Measurements from ENCODE around the gene LAMA5.

LAMA5 gene

DNA sequence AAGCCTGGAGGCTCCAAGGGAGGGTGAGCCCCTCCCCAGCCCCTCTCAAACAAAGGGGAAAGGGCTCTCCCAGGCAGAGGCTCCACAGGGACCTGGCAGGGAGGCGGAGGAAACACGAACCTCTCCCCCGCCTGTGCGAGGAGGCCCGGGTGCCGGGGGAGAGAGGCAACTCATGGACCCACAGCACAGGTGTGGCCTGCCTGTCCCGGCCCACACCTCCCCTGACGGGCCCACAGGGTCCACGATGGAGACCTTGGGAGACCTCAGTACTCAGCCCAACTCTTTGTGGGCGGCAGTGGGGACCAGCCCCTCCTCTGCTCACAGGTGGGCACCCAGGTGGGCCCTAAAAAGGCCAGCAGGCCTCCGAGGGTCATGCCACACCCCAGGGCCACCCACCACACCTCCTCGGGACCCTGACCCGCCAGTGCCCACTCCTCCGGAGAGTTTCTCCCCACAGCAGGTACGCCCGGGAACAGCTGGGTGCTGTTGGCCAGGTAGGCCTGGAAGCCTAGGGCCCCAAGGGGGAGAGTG, 12.2 kb downstream of the LAMA5 start:
- Histone ChIP-seq H3K4me2 (no peak overlapping the region), H3K9ac (no peak overlapping the region), H2AFZ (ENCODE audit: low read depth) (no peak overlapping the region), H4K20me1 (ENCODE audit: insufficient read depth) (no peaks in the 10 kb centered on the region), H3K4me1 (ENCODE audit: low read depth, poor library complexity, severe bottlenecking) (no peaks in the 10 kb centered on the region), H3K79me2 (ENCODE audit: insufficient read depth, low read depth) (no peaks in the 10 kb centered on the region), H3K27me3 (ENCODE audit: insufficient read depth, low read depth) (no peaks in the 10 kb centered on the region), H3K4me3 (IDR thresholded peaks at IDR 0.05; ENCODE audit: insufficient read depth, low read depth, low read length) (no peak overlapping the region), H3K36me3 (ENCODE audit: insufficient read depth) (no peaks in the 10 kb centered on the region), H3K27ac (no peak overlapping the region)
- no peak for TF ChIP-seq CTCF (conservative IDR thresholded peaks at IDR 0.05; ENCODE audit: low read depth, low read length)

- Histone ChIP-seq H3K79me2 (ENCODE audit: insufficient read depth, low read depth) (no peaks in the 10 kb centered on the region), H3K27ac (no peak overlapping the region), H3K4me2 (no peak overlapping the region), H4K20me1 (ENCODE audit: insufficient read depth) (no peaks in the 10 kb centered on the region), H2AFZ (ENCODE audit: low read depth) (no peak overlapping the region), H3K9ac (no peak overlapping the region), H3K4me1 (ENCODE audit: low read depth, poor library complexity, severe bottlenecking) (no peaks in the 10 kb centered on the region), H3K27me3 (ENCODE audit: insufficient read depth, low read depth) (no peaks in the 10 kb centered on the region), H3K4me3 (IDR thresholded peaks at IDR 0.05; ENCODE audit: insufficient read depth, low read depth, low read length) (no peak overlapping the region), H3K36me3 (ENCODE audit: insufficient read depth) (no peaks in the 10 kb centered on the region)
- TF ChIP-seq CTCF (conservative IDR thresholded peaks at IDR 0.05; ENCODE audit: low read depth, low read length): no peak
Observed at GRCh38 chr20:62354031-62354808, 12.9 kb downstream of the LAMA5 start.

DNA sequence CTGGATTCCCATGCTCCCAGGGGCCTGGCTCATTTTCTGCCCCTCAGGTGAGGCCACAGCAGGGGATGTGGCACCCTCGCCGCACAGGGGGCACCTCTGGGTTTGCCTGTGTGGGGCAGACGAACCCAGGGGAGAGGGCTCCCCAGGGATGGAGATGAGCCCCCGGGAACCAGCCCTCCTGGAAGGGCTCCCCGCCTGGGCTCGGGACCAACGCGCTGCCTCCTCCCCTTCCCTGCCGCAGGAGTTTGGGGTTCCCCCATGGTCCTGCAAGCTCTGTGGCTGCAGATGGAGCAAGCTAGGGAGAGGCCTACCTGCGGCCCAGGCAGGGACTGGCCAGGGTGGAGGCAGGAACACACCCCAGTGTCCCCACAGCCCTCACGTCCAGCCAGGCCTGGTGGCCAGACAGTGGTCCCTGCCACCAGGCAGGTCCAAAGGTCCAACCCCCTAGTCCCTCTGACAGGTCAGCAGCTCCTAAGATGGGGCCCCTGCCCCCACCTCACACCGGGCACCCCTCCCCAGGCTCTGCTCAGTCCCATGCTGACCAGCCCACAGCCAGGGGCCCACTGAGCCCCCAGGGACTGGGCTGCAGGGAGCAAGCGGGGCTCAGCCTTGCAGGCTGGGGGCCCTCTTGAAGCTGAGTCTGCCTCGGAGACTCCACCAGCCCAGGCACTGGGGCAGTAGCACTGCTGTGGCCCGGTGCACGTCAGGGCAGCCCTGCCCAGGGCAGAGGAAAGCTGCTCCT, 13.7 kb downstream of the LAMA5 start:
- Histone ChIP-seq H3K4me2 (no peak overlapping the region), H3K27ac (no peak overlapping the region), H3K36me3 (ENCODE audit: insufficient read depth) (no peaks in the 10 kb centered on the region), H3K4me1 (ENCODE audit: low read depth, poor library complexity, severe bottlenecking) (no peaks in the 10 kb centered on the region), H4K20me1 (ENCODE audit: insufficient read depth) (no peaks in the 10 kb centered on the region), H3K27me3 (ENCODE audit: insufficient read depth, low read depth) (no peaks in the 10 kb centered on the region), H3K9ac (no peak overlapping the region), H3K79me2 (ENCODE audit: insufficient read depth, low read depth) (no peaks in the 10 kb centered on the region), H2AFZ (ENCODE audit: low read depth) (no peak overlapping the region), H3K4me3 (IDR thresholded peaks at IDR 0.05; ENCODE audit: insufficient read depth, low read depth, low read length) (no peak overlapping the region)
- no peak for TF ChIP-seq CTCF (conservative IDR thresholded peaks at IDR 0.05; ENCODE audit: low read depth, low read length)

GRCh38 chr20:62352402-62353288, 14.5 kb downstream of the LAMA5 start:
- no peak overlapping the region for H3K9ac ChIP-seq
- H3K4me1 ChIP-seq (ENCODE audit: low read depth, poor library complexity, severe bottlenecking): no peaks in the 10 kb centered on the region
- H3K79me2 ChIP-seq (ENCODE audit: insufficient read depth, low read depth): no peaks in the 10 kb centered on the region
- no peaks in the 10 kb centered on the region for H3K27me3 ChIP-seq (ENCODE audit: insufficient read depth, low read depth)
- TF ChIP-seq CTCF (conservative IDR thresholded peaks at IDR 0.05; ENCODE audit: low read depth, low read length): no peak
- no peak overlapping the region for H3K27ac ChIP-seq
- no peak overlapping the region for H3K4me2 ChIP-seq
- H3K4me3 ChIP-seq (IDR thresholded peaks at IDR 0.05; ENCODE audit: insufficient read depth, low read depth, low read length): no peak overlapping the region
- H2AFZ ChIP-seq (ENCODE audit: low read depth): no peak overlapping the region
- no peaks in the 10 kb centered on the region for H4K20me1 ChIP-seq (ENCODE audit: insufficient read depth)
- H3K36me3 ChIP-seq (ENCODE audit: insufficient read depth): no peaks in the 10 kb centered on the region
